GM19438 (cell line): ENCODE results near the gene OR10C1.

Experiments
- ATAC-seq: cut with Tn5 transposase; IDR thresholded peaks from one replicate; pipeline ENCODE4 v1.9.1; 2021; ENCODE audit warnings: low read depth; ENCODE audit not compliant: unreplicated experiment

OR10C1 gene

GRCh38 chr6:29474996-29475395, 35.9 kb downstream of the OR10C1 start:
- no peak for ATAC-seq

GRCh38 chr6:29477923-29478450, 38.9 kb downstream of the OR10C1 start:
- no peak for ATAC-seq

DNA sequence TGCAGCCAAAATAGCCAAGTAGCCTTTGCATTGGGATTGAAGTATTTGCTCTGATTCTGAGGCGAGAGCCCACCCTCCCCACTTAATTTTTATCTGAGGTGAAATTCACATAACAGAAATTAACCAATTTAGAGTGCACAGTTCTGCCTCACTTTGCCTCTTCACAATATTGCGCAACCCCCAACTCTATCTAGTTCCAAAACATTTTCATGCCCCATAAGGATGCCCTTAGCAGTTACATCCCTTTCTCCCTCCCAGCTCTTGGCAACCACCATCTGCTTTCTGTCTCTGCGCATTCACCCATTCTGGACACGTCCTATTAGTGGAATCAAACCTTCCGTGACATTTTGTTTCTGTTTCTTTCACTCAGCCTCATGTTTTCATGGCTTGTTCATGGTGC, 39.6 kb downstream of the OR10C1 start:
- no peak for ATAC-seq

DNA sequence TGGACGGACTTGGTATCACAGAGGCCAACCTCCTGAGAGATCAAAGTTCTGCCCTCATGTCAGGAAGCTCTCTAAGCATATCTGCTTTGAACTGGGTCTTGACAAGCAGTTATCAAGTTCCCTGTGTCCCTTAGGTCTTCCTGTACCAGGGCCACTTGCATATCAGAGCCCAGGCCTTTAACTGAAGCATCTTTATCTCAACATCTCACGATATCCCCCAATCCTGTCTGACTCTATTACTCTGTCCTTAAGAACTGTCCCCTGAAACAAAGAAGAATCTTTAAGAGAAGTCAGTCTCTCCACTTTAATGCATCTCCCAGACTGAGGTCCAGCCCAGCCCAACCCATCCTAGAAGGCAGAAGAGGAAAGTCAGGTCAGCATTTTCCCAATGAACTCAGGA, 40.5 kb downstream of the OR10C1 start:
- no peak for ATAC-seq

- ATAC-seq, result no peak
These were observed 44.1 kb downstream of the OR10C1 start for GRCh38 chr6:29483186-29483585.

DNA sequence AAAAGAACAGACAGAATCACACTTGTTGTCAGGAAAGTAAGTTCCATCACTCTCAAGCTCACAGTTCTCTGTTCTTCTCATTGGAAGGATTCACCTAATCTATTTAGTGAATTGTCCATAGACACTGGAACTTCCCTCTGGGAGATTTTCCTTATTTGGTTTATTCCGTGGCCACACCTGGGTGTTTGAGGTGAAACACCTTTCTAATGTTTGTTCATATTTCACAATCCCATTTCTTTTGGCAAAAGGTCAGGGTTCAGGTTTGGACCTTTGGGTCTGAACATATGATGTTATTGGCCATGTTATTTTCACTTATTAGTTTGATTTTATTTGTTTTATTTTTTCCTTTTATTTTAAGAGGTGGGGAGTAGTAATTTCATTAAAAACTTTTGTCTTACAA, 44.6 kb downstream of the OR10C1 start:
- ATAC-seq, result no peak

DNA sequence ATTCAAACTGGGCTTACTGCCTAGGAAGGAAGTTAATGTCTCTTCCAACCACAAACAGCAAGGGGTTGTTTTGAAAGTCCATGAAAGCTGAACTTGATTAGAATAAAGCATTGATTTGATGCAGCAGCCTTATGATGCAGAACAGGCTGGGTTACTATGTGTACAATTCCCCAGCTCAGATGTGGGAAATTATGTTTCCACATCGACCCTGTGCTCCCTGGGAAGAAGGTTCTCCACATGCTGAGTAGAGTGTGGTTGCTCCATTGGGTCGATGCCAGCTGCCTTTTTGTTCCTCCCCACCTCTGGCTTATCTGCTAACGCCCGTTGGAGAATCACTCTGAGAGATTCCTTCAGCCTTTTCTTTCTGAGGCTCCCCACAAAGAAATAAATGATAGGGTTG, 47.5 kb downstream of the OR10C1 start:
- ATAC-seq, result no peak

GRCh38 chr6:29487131-29487530, 48.0 kb downstream of the OR10C1 start:
- no peak for ATAC-seq

GRCh38 chr6:29487660-29488059, 48.6 kb downstream of the OR10C1 start, which contains the start of gene MAS1L:
Gene MAS1L (minus strand): TSS chr6:29487956. CDS start chr6:29487902, 54 bp downstream.
- ATAC-seq, result no peak

DNA sequence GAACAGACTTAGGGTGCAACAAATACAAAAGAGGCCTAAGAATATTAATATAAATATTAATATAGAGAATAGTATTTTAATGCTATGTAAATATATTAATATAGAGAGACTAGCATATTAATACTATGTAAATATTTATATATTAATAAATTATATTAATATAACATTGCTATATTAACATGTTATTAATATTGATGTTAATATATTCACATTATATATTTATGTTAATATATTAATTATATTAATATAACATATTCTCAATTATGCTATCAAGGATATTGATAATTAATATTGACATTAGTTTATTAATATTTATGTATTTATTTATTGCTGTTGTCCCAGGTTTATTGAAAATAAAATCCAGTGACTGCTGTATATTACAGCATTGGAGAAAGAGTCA, 49.8 kb downstream of the OR10C1 start:
- ATAC-seq, result no peak

DNA sequence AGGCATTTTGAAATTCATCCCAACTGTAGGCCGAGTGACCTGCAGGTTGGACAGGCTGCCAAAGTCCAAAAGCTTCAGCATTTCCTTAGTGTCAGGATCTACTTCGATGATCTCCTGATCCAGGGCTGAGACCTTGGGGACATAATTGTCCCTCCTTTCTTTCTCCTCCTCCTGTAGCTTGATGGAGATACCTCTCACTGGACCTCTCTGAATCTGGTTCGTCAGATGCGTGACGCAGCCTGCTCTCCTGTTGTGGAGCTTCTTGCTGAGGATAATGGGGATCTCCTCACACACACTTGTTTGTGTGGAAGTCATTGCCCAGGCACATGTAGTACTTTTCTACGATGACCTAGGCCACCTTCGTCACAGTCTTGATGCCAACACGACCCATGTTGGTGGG, 50.2 kb downstream of the OR10C1 start:
- no peak for ATAC-seq

- no peak for ATAC-seq
These were observed 50.9 kb downstream of the OR10C1 start for GRCh38 chr6:29490055-29490454.

DNA sequence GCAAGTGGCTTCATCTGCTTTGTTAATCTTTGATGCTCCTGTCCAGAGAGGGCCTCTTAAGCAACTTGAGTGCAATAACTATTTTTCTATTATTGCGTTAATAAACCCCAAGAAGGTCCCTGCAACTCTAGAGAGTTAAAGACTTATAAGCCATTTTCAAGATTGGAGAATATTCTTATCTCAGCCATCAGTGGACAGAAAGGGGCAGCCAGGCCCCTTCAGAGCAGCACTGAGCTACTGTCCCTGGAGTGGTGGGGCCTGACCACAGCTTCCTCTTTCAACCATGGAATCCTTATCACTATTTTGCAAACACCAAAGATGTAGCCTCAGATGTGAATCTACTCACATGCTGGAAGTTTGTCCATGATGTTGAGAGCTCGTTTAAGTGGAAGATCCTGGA, 51.4 kb downstream of the OR10C1 start:
- no peak for ATAC-seq
